ENCODE results near the gene TTYH3. TPM values are rescaled to one million over a fixed set of nuclear protein-coding genes. Genes with fewer than 3 reads are reported as not detected.

The TTYH3 gene
- total and polyA plus RNA-seq, 2 of the 13 experiments (the other 11 are each of a cell fraction or from before 2014, with no cell fraction given), result 26.3 to 50.0 TPM

- intact Hi-C loops (cut with micrococcal nuclease; ENCODE audit: unreplicated experiment), result loop anchor here (5.0 kb wide), 1 partner anchor 46 kb away; no protein-coding TSS in a partner anchor
- WGBS (ENCODE audit: low lambda C conversion rate), result 79% methylated on average over 21 of the region's 38 CpGs
- CTCF ChIA-PET (ENCODE audit: low intra/inter-chr PET ratio, low total read pairs), result no interaction called here
Measured at GRCh38 chr7:2605608-2606538, 25.9 kb upstream of the TTYH3 start.

More at GRCh38 chr7:2605608-2606538, 25.9 kb upstream of the TTYH3 start:
- H3K27me3 ChIP-seq (ENCODE audit: control insufficient read depth in 1 of 2, insufficient read depth in 2 of 2, low read length in 2 of 2), result 0 out of 5 replicates have a peak, but pooled peaks cover 0 to 6% of the 10 kb centered on the region in 2 experiments
- no peaks in the 10 kb centered on the region for H3K36me3 ChIP-seq (replicated peaks in 1 of 2; ENCODE audit: control insufficient read depth in 1 of 2, insufficient read depth in 2 of 2, low read length in 2 of 2)
- no peak overlapping the region for H3K4me2 ChIP-seq (ENCODE audit: low read depth, low read length)
- H2AFZ ChIP-seq (ENCODE audit: low read length), result no peak overlapping the region
- in situ Hi-C loops (cut with HindIII; ENCODE audit: extremely low pct_ligation_motif_present, low pct_unique_long_range_greater_than_20kb), result no loop called here
- no peaks in the 10 kb centered on the region for H3K79me2 ChIP-seq (ENCODE audit: insufficient read depth, low read length)
- DNase-seq (ENCODE audit: low spot score) (no peak), FAIRE-seq (no peak), ATAC-seq (no peak)
- no peak overlapping the region for H3K4me3 ChIP-seq (replicated peaks in 1 of 3; ENCODE audit: insufficient read depth in 1 of 3, low read depth in 2 of 3, low read length in 3 of 3)
- POLR2A ChIA-PET, result interaction anchor here (1.2 kb wide), 1 partner anchor 16 kb away, joined by 3 read pairs; no protein-coding TSS in a partner anchor
- H3K9me3 ChIP-seq (ENCODE audit: low read length), result no peaks in the 10 kb centered on the region
- TF ChIP-seq HOXD1 (CRISPR knock-in tag; IDR thresholded peaks at IDR 0.05) (no peak), ZNF230 (CRISPR knock-in tag; IDR thresholded peaks at IDR 0.05) (no peak), HHEX (CRISPR knock-in tag; IDR thresholded peaks at IDR 0.05) (no peak), CTCF (CRISPR knock-in tag; IDR thresholded peaks at IDR 0.05) (0 out of 2 replicates have a peak, but pooled peaks have one; percentile 3)
- H3K27ac ChIP-seq (ENCODE audit: extremely low read length, insufficient read depth, low read length), result no peak overlapping the region
- no peak overlapping the region for H3K9ac ChIP-seq (ENCODE audit: insufficient read depth, low read depth, low read length)
- no TSS peak for BruUV-seq (replicated peaks)
- no peaks in the 10 kb centered on the region for H4K20me1 ChIP-seq (ENCODE audit: insufficient read depth, low read length)
- peaks cover 26% of the 10 kb centered on the region for H3K4me1 ChIP-seq (ENCODE audit: insufficient read depth, low read length)

All from HepG2 (cell line).